H1 (cell line): ENCODE results near the gene SLC30A7. TPM values are rescaled to one million over a fixed set of nuclear protein-coding genes. Genes with fewer than 3 reads are reported as not detected.

Experiments used
- CTCF ChIA-PET: fragments of 300-600 bp; sonication (Branson Sonifier 250); formaldehyde crosslinking; loops from one replicate; lab custom pipeline; 2021; ENCODE audit not compliant: partially characterized antibody; lab: Charles Lee
- POLR2A ChIA-PET: fragments of 300-600 bp; sonication (Branson Sonifier 250); formaldehyde crosslinking; loops from one replicate; lab custom pipeline; 2021; ENCODE audit warnings: inconsistent platforms; ENCODE audit not compliant: partially characterized antibody; lab: Charles Lee
- DNase-seq, 2 experiments: peaks; one replicate each; pipeline versions ENCODE4 v3.0.0 to v3.0.0-alpha.2; 2010 to 2022; ENCODE audit warnings: low spot score in 2 of 2, low read depth in 1 of 2, mixed read lengths in 1 of 2
- FAIRE-seq: peaks from 2 replicates; lab custom pipeline; 2011; peaks lifted over from hg19 to GRCh38; lab: Jason Lieb, UNC
- H2AFZ ChIP-seq: 2 replicates; pipeline ENCODE4 v1.8.1; 2012; ENCODE audit warnings: low read length, inconsistent platforms
- H2AK5ac ChIP-seq: 2 replicates; pipeline ENCODE4 v1.6.1; 2013; ENCODE audit warnings: low read depth, low read length
- H2BK120ac ChIP-seq: replicated peaks from 2 replicates; pipeline ENCODE3; 2013; ENCODE audit warnings: low read depth, low read length, inconsistent platforms
- H2BK12ac ChIP-seq: 2 replicates; pipeline ENCODE4 v1.6.1; 2013; ENCODE audit warnings: low read depth, low read length
- H2BK15ac ChIP-seq: 2 replicates; pipeline ENCODE4 v1.6.1; 2013; ENCODE audit warnings: low read length
- H2BK20ac ChIP-seq: 2 replicates; pipeline ENCODE4 v1.6.1; 2013; ENCODE audit warnings: low read length
- H2BK5ac ChIP-seq: 2 replicates; pipeline ENCODE4 v1.6.1; 2013; ENCODE audit warnings: low read depth, low read length
- H3K14ac ChIP-seq: 2 replicates; pipeline ENCODE4 v1.6.1; 2013; ENCODE audit warnings: inconsistent platforms; ENCODE audit not compliant: insufficient read length
- H3K18ac ChIP-seq: 2 replicates; pipeline ENCODE4 v1.6.1; 2013; ENCODE audit warnings: low read length; ENCODE audit errors: extremely low read depth
- H3K23ac ChIP-seq: 2 replicates; pipeline ENCODE4 v1.6.1; 2013; ENCODE audit warnings: inconsistent platforms; ENCODE audit not compliant: insufficient read length
- H3K23me2 ChIP-seq: 2 replicates; pipeline ENCODE4 v1.6.1; 2013; ENCODE audit warnings: low read depth, low read length
- H3K27ac ChIP-seq: 2 replicates; pipeline ENCODE4 v1.6.1; 2011; ENCODE audit warnings: low read depth, low read length, inconsistent platforms
- H3K27me3 ChIP-seq, 4 experiments: replicated peaks in 1 of 4; 1 replicate in 1 of 4; 2 replicates in 3 of 4; pipeline versions ENCODE4 v1.6.1 to v1.8.1; 2011 to 2013; ENCODE audit warnings: low read length in 3 of 4, mild to moderate bottlenecking in 3 of 4, inconsistent platforms in 2 of 4, mixed read lengths in 2 of 4, moderate library complexity in 1 of 4; ENCODE audit not compliant: control insufficient read depth in 3 of 4, insufficient read depth in 3 of 4; ENCODE audit errors: extremely low read depth in 1 of 4
- H3K36me3 ChIP-seq, 4 experiments: 2 replicates each; pipeline versions ENCODE4 v1.6.1 to v1.8.1; 2011 to 2013; ENCODE audit warnings: mild to moderate bottlenecking in 4 of 4, low read length in 3 of 4, moderate library complexity in 2 of 4, control low read depth in 1 of 4, inconsistent platforms in 1 of 4; ENCODE audit not compliant: insufficient read depth in 4 of 4, control insufficient read depth in 2 of 4
- H3K4ac ChIP-seq: replicated peaks from 2 replicates; pipeline ENCODE3; 2013; ENCODE audit warnings: low read length, low read depth, mixed read lengths, inconsistent platforms; ENCODE audit not compliant: insufficient read length
- H3K4me1 ChIP-seq, 4 experiments: replicated peaks in 1 of 4; 1 replicate in 1 of 4; 2 replicates in 3 of 4; pipeline versions ENCODE4 v1.6.1 to v1.8.1; 2011 to 2013; ENCODE audit warnings: low read length in 3 of 4, inconsistent platforms in 2 of 4, mixed read lengths in 1 of 4; ENCODE audit not compliant: insufficient read depth in 4 of 4, control insufficient read depth in 3 of 4
- H3K4me2 ChIP-seq, 2 experiments: 2 replicates each; pipeline versions ENCODE4 v1.6.1 to v1.8.1; 2011 to 2013; ENCODE audit warnings: low read depth in 2 of 2, low read length in 2 of 2, control low read depth in 1 of 2, inconsistent platforms in 1 of 2, mild to moderate bottlenecking in 1 of 2; ENCODE audit not compliant: insufficient read depth in 1 of 2
- H3K4me3 ChIP-seq, 4 experiments: fragments of 200-600, 300-600 bp in 1 of 4; sonication (generic), shearing (Covaris generic), sonication (Bioruptor Twin) in 1 of 4; 2 replicates each; pipeline versions ENCODE4 v1.5.1 to v1.8.1; 2011 to 2016; ENCODE audit warnings: low read length in 4 of 4, low read depth in 3 of 4, control low read depth in 2 of 4, inconsistent platforms in 2 of 4, mild to moderate bottlenecking in 2 of 4, mixed read lengths in 1 of 4, moderate library complexity in 1 of 4; ENCODE audit not compliant: insufficient read depth in 2 of 4; ENCODE audit errors: extremely low read depth in 1 of 4
- H3K56ac ChIP-seq: replicated peaks from 2 replicates; pipeline ENCODE3; 2013; ENCODE audit warnings: low read depth, mild to moderate bottlenecking, mixed read lengths, low read length, inconsistent platforms; ENCODE audit not compliant: insufficient read length
- H3K79me1 ChIP-seq: 2 replicates; pipeline ENCODE4 v1.6.1; 2013; ENCODE audit warnings: low read depth, low read length, control low read depth
- H3K79me2 ChIP-seq, 2 experiments: 2 replicates each; pipeline versions ENCODE4 v1.6.1 to v1.8.1; 2012 to 2013; ENCODE audit warnings: low read length in 2 of 2, mild to moderate bottlenecking in 2 of 2, inconsistent platforms in 1 of 2; ENCODE audit not compliant: insufficient read depth in 2 of 2, control insufficient read depth in 1 of 2
- H3K9ac ChIP-seq, 4 experiments: replicated peaks in 1 of 4; 1 replicate in 1 of 4; 2 replicates in 3 of 4; pipeline versions ENCODE4 v1.6.1 to v1.8.1; 2011 to 2013; ENCODE audit warnings: low read depth in 3 of 4, low read length in 3 of 4, control low read depth in 2 of 4, mild to moderate bottlenecking in 2 of 4, moderate library complexity in 2 of 4, inconsistent platforms in 1 of 4; ENCODE audit errors: extremely low read depth in 1 of 4
- H3K9me3 ChIP-seq, 2 experiments: 2 replicates each; pipeline versions ENCODE4 v1.6.1 to v1.8.1; 2012 to 2013; ENCODE audit warnings: mild to moderate bottlenecking in 2 of 2, moderate library complexity in 2 of 2, control low read depth in 1 of 2, inconsistent platforms in 1 of 2, low read depth in 1 of 2, low read length in 1 of 2, mixed read lengths in 1 of 2; ENCODE audit not compliant: insufficient read depth in 2 of 2
- H4K20me1 ChIP-seq, 2 experiments: replicated peaks in 1 of 2; 2 replicates each; pipeline versions ENCODE3 to v1.8.1; 2011 to 2013; ENCODE audit warnings: inconsistent platforms in 2 of 2, low read length in 2 of 2, mild to moderate bottlenecking in 1 of 2; ENCODE audit not compliant: insufficient read depth in 2 of 2, control insufficient read depth in 1 of 2
- H4K5ac ChIP-seq: 2 replicates; pipeline ENCODE4 v1.6.1; 2013; ENCODE audit warnings: low read length, low read depth, mixed read lengths, inconsistent platforms; ENCODE audit not compliant: insufficient read length
- H4K8ac ChIP-seq: 2 replicates; pipeline ENCODE4 v1.8.0; 2013; ENCODE audit warnings: mild to moderate bottlenecking, moderate library complexity, low read length, inconsistent platforms; ENCODE audit not compliant: insufficient read depth; ENCODE audit errors: extremely low read depth
- H4K91ac ChIP-seq: replicated peaks from 2 replicates; pipeline ENCODE3; 2013; ENCODE audit warnings: low read length, mixed read lengths, inconsistent platforms; ENCODE audit not compliant: insufficient read length
- ASH2L ChIP-seq: fragments of 200-600, 300-600 bp; sonication (generic); IDR thresholded peaks from one replicate; pipeline ENCODE4 v1.7.1; 2017; ENCODE audit warnings: low read length
- BACH1 ChIP-seq: IDR thresholded peaks from 2 replicates; pipeline ENCODE4 v1.6.1; 2012; ENCODE audit warnings: low read length, improper control_type of control experiment
- CREB1 ChIP-seq: IDR thresholded peaks from 2 replicates; pipeline ENCODE4 v1.6.1; 2012; ENCODE audit warnings: inconsistent platforms
- GTF2F1 ChIP-seq: IDR thresholded peaks from 2 replicates; pipeline ENCODE4 v1.6.1; 2012; ENCODE audit warnings: low read depth, low read length, improper control_type of control experiment, borderline replicate concordance
- KDM5A ChIP-seq: fragments of 200-600 bp; IDR thresholded peaks from 2 replicates; pipeline ENCODE4 v1.7.1; 2012; ENCODE audit warnings: mild to moderate bottlenecking, low read length, inconsistent platforms, mixed read lengths
- POLR2AphosphoS5 ChIP-seq: IDR thresholded peaks from 2 replicates; pipeline ENCODE4 v1.6.1; 2011; ENCODE audit warnings: low read depth, low read length
- POU5F1 ChIP-seq: IDR thresholded peaks from 2 replicates; pipeline ENCODE4 v1.6.1; 2011; ENCODE audit warnings: low read depth, mild to moderate bottlenecking, low read length, moderate library complexity
- RBBP5 ChIP-seq: IDR thresholded peaks from 2 replicates; pipeline ENCODE4 v1.7.1; 2012; ENCODE audit warnings: low read depth, mild to moderate bottlenecking, inconsistent platforms, low read length, moderate library complexity, borderline replicate concordance
- RFX5 ChIP-seq: IDR thresholded peaks from 2 replicates; pipeline ENCODE4 v1.6.1; 2011; ENCODE audit warnings: low read depth, low read length, improper control_type of control experiment, borderline replicate concordance
- SIRT6 ChIP-seq: IDR thresholded peaks from one replicate; pipeline ENCODE4 v1.7.1; 2012; ENCODE audit warnings: low read length, inconsistent platforms
- SP4 ChIP-seq: IDR thresholded peaks from 2 replicates; pipeline ENCODE4 v1.6.1; 2012; ENCODE audit warnings: low read length, inconsistent platforms
- SUZ12 ChIP-seq: fragments of 200-600 bp; sonication (generic); IDR thresholded peaks from 2 replicates; pipeline ENCODE4 v1.6.1; 2012; ENCODE audit warnings: mild to moderate bottlenecking, inconsistent platforms, low read length, moderate library complexity, mixed read lengths
- TAF1 ChIP-seq: IDR thresholded peaks from 2 replicates; pipeline ENCODE4 v1.6.1; 2011; ENCODE audit warnings: mild to moderate bottlenecking, low read depth, low read length
- TBP ChIP-seq: IDR thresholded peaks from 2 replicates; pipeline ENCODE4 v1.6.1; 2011; ENCODE audit warnings: low read depth, low read length, improper control_type of control experiment
- WGBS, 2 experiments: shearing (Covaris generic) in 1 of 2; methylation state at CpG; one replicate each; pipeline versions ENCODE4 v1.1.6 to v1.1.7; 2013 to 2015; ENCODE audit warnings: low lambda C conversion rate in 2 of 2, mixed read lengths in 2 of 2, inconsistent platforms in 1 of 2, low coverage in 1 of 2, missing lambda C conversion rate in 1 of 2; ENCODE audit not compliant: insufficient replicate concordance in 2 of 2, insufficient coverage in 1 of 2, insufficient read length in 1 of 2; ENCODE audit errors: extremely low coverage in 1 of 2, missing lambda C conversion rate in 1 of 2; 5-methylcytosine and 5-hydroxymethylcytosine counted together
- polyA plus RNA-seq, 7 experiments: library from polyadenylated mRNA; depleted of rRNA in 3 of 7; stranded (reverse) in 5 of 7; unstranded in 2 of 7; fragments of >200 nt in 5 of 7; fragments of 200-250 nt in 2 of 7; gene quantifications; 1 replicate in 5 of 7; 2 replicates in 1 of 7; 4 replicates in 1 of 7; pipeline versions ENCODE4 v1.2.1 to v1.2.3, GENCODE V29; 2011 to 2013; ENCODE audit warnings: missing spikeins in 2 of 7, mixed read lengths in 2 of 7
- total RNA-seq: library from RNA; stranded (reverse); fragmentation: NEBNext Ultra II Directional; extraction: Animal tissue kit (Norgen Biotek cat#: 25700); gene quantifications from 2 replicates; pipeline ENCODE4 v1.2.1, GENCODE V29; 2021
- TF ChIP-seq, protein P1 (sequence below): IDR thresholded peaks from 2 replicates; pipeline ENCODE4 v1.6.1; 2011; ENCODE audit warnings: low read depth, mild to moderate bottlenecking, low read length; ENCODE audit not compliant: insufficient read depth

SLC30A7 gene
- total and polyA plus RNA-seq, 2 of the 8 experiments (the other 6 are each of a cell fraction or from before 2014, with no cell fraction given), result 5.5 to 22.1 TPM

DNA sequence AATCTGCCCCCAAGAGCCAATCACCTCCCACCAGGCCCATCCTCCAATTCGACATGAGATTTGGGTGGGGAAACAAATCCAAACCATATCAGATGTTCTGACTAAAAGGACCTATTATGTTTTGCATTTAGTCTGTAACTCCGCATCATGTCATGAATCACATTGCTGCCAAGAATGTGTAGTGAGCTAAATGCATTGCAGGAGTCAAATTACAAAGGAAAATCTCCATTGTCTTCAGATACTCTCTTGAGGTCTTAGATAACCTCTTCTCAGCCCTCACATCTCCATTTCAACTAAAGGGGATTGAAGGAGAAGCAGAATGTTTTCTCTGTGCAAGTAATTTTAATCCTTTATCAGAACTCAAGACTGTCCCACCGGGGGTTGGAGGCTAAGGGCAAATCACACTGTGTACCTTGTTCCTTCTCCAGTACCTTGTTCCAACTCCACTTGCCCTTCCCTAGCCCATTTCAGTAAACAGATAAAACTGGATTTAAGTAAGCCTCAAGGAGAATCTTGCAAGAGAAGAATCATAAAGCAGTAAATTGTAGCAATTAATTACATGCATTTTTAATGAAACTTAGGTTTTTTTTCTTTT, 35.4 kb upstream of the SLC30A7 start:
- DNase-seq, result no peak
- TF ChIP-seq RFX5 (no peak), GTF2F1 (no peak), TAF1 (no peak), SUZ12 (no peak), SP4 (no peak), POU5F1 (no peak), POLR2AphosphoS5 (no peak), KDM5A (no peak), CREB1 (no peak), RBBP5 (no peak), TBP (no peak), BACH1 (no peak), ASH2L (no peak), SIRT6 (no peak)
- TF ChIP-seq, protein P1, sequence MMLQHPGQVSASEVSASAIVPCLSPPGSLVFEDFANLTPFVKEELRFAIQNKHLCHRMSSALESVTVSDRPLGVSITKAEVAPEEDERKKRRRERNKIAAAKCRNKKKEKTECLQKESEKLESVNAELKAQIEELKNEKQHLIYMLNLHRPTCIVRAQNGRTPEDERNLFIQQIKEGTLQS, result no peak

More for the DNA sequence above, 35.4 kb upstream of the SLC30A7 start:
- Histone ChIP-seq H4K20me1 (no peaks in the 10 kb centered on the region), H3K56ac (no peak overlapping the region), H3K79me2 (no peaks in the 10 kb centered on the region), H3K4me3 (no peak overlapping the region), H3K4ac (no peak overlapping the region), H4K91ac (no peak overlapping the region), H3K18ac (no peak overlapping the region), H3K36me3 (no peaks in the 10 kb centered on the region), H3K14ac (no peak overlapping the region), H4K8ac (no peak overlapping the region), H2BK120ac (no peak overlapping the region), H4K5ac (no peak overlapping the region), H3K79me1 (no peaks in the 10 kb centered on the region), H3K4me2 (peak overlapping the region in 1 of 2 experiments; percentile 31; a peak in 2 of 4 replicates), H2BK20ac (no peak overlapping the region), H3K23me2 (peaks cover 5% of the 10 kb centered on the region; the same call in 1 of the 2 replicates), H3K23ac (no peak overlapping the region), H2AK5ac (no peak overlapping the region), H3K27ac (no peak overlapping the region), H2AFZ (peak overlapping the region; percentile 63; the same call in 1 of the 2 replicates), H2BK5ac (no peak overlapping the region), H3K4me1 (peaks cover 0 to 4% (median 0%) of the 10 kb centered on the region in 4 experiments; a peak in 2 of 7 replicates), H2BK12ac (no peak overlapping the region), H3K9me3 (no peaks in the 10 kb centered on the region), H2BK15ac (no peak overlapping the region), H3K27me3 (no peaks in the 10 kb centered on the region), H3K9ac (no peak overlapping the region)
- ChIA-PET CTCF (no interaction called here), POLR2A (no interaction called here)
- 82% methylated on average over 3 of the region's 3 CpGs; no CpG with 5 or more reads in 1 of the 2 experiments for WGBS, 2 experiments
- FAIRE-seq, result peak; percentile 32
